Activated T-cell treated with anti-CD3 and anti-CD28 coated beads, Interleukin-2, amount 50 U/mL, for 4 hours (primary cell): ENCODE results near the gene TBKBP1. TPM values are rescaled to one million over a fixed set of nuclear protein-coding genes. Genes with fewer than 3 reads are reported as not detected.

Experiments
- ATAC-seq, 2 donors: fragments of 200-7000 bp; cut with Tn5 transposase; one replicate each; pipeline ENCODE4 v1.10.0; 2021
- DNase-seq: peaks from one replicate; pipeline ENCODE4 v3.0.0-alpha.2; 2020
- H3K27me3 Mint-ChIP-seq: one replicate; pipeline ENCODE4 v1.8.0; 2021; ENCODE audit warnings: low read depth, mixed read lengths
- H3K36me3 Mint-ChIP-seq: one replicate; pipeline ENCODE4 v1.8.0; 2022; ENCODE audit warnings: mixed read lengths; ENCODE audit not compliant: insufficient read depth
- H3K4me1 Mint-ChIP-seq: one replicate; pipeline ENCODE4 v1.8.0; 2021; ENCODE audit warnings: low read depth, mixed read lengths
- H3K4me3 Mint-ChIP-seq: one replicate; pipeline ENCODE4 v1.8.0; 2021; ENCODE audit warnings: mild to moderate bottlenecking, moderate library complexity, mixed read lengths
- H3K9me3 Mint-ChIP-seq: one replicate; pipeline ENCODE4 v1.8.0; 2021; ENCODE audit warnings: mixed read lengths
- total RNA-seq, 3 donors: library from RNA; stranded (reverse); gene quantifications; one replicate each; pipeline ENCODE4 v1.2.1, GENCODE V29; 2021

Gene TBKBP1
- total RNA-seq, 3 donors from 2014 or later = 24.4 to 34.7 (median 24.6) TPM

- DNase-seq (no peak), ATAC-seq (no peak)
- no peaks in the 10 kb centered on the region for H3K36me3 Mint-ChIP-seq
- peaks cover 93% of the 10 kb centered on the region for H3K4me1 Mint-ChIP-seq
- H3K4me3 Mint-ChIP-seq = peak overlapping the region; percentile 78
- H3K9me3 Mint-ChIP-seq = no peaks in the 10 kb centered on the region
- no peaks in the 10 kb centered on the region for H3K27me3 Mint-ChIP-seq
These were observed 27.8 kb downstream of the TBKBP1 start for GRCh38 chr17:47721725-47722124.

- H3K27me3 Mint-ChIP-seq = no peaks in the 10 kb centered on the region
- H3K4me1 Mint-ChIP-seq = peaks cover 87% of the 10 kb centered on the region
- no peaks in the 10 kb centered on the region for H3K9me3 Mint-ChIP-seq
- DNase-seq (no peak), ATAC-seq (no peak)
- H3K36me3 Mint-ChIP-seq = no peaks in the 10 kb centered on the region
- H3K4me3 Mint-ChIP-seq = peak overlapping the region; percentile 31
These were observed 30.7 kb downstream of the TBKBP1 start for GRCh38 chr17:47724705-47725104.

GRCh38 chr17:47725446-47726111, 31.6 kb downstream of the TBKBP1 start:
- ATAC-seq (no peak), DNase-seq (no peak)
- peaks cover 82% of the 10 kb centered on the region for H3K4me1 Mint-ChIP-seq
- no peaks in the 10 kb centered on the region for H3K27me3 Mint-ChIP-seq
- H3K36me3 Mint-ChIP-seq = no peaks in the 10 kb centered on the region
- no peaks in the 10 kb centered on the region for H3K9me3 Mint-ChIP-seq
- H3K4me3 Mint-ChIP-seq = no peak overlapping the region

- DNase-seq (no peak), ATAC-seq (peak in 1 of 2 donors; percentile 9)
- Mint-ChIP-seq H3K9me3 (no peaks in the 10 kb centered on the region), H3K36me3 (no peaks in the 10 kb centered on the region), H3K4me1 (peaks cover 82% of the 10 kb centered on the region), H3K4me3 (peak overlapping the region; percentile 16), H3K27me3 (no peaks in the 10 kb centered on the region)
These were observed 33.1 kb downstream of the TBKBP1 start for GRCh38 chr17:47726796-47727703.

GRCh38 chr17:47727704-47728036, 33.7 kb downstream of the TBKBP1 start:
- no peak for DNase-seq

GRCh38 chr17:47728214-47728877, 34.4 kb downstream of the TBKBP1 start:
- no peak for ATAC-seq
- Mint-ChIP-seq H3K9me3 (no peaks in the 10 kb centered on the region), H3K4me3 (peak overlapping the region; percentile 40), H3K4me1 (peaks cover 75% of the 10 kb centered on the region), H3K36me3 (no peaks in the 10 kb centered on the region), H3K27me3 (no peaks in the 10 kb centered on the region)
- DNase-seq = no peak

More at GRCh38 chr17:47727704-47728036, 33.7 kb downstream of the TBKBP1 start:
- no peak overlapping the region for H3K4me3 Mint-ChIP-seq
- no peak for ATAC-seq
- H3K36me3 Mint-ChIP-seq = no peaks in the 10 kb centered on the region
- no peaks in the 10 kb centered on the region for H3K9me3 Mint-ChIP-seq
- no peaks in the 10 kb centered on the region for H3K27me3 Mint-ChIP-seq
- peaks cover 82% of the 10 kb centered on the region for H3K4me1 Mint-ChIP-seq

GRCh38 chr17:47729476-47729875, 35.5 kb downstream of the TBKBP1 start:
- peaks cover 68% of the 10 kb centered on the region for H3K4me1 Mint-ChIP-seq
- H3K36me3 Mint-ChIP-seq = peaks cover 7% of the 10 kb centered on the region
- no peaks in the 10 kb centered on the region for H3K27me3 Mint-ChIP-seq
- H3K9me3 Mint-ChIP-seq = no peaks in the 10 kb centered on the region
- no peak overlapping the region for H3K4me3 Mint-ChIP-seq
- ATAC-seq (no peak), DNase-seq (no peak)

GRCh38 chr17:47730681-47731080, 36.7 kb downstream of the TBKBP1 start:
- no peaks in the 10 kb centered on the region for H3K27me3 Mint-ChIP-seq
- DNase-seq (no peak), ATAC-seq (no peak)
- peaks cover 17% of the 10 kb centered on the region for H3K36me3 Mint-ChIP-seq
- H3K4me1 Mint-ChIP-seq = peaks cover 66% of the 10 kb centered on the region
- H3K9me3 Mint-ChIP-seq = no peaks in the 10 kb centered on the region
- no peak overlapping the region for H3K4me3 Mint-ChIP-seq

GRCh38 chr17:47731396-47731795, 37.4 kb downstream of the TBKBP1 start:
- Mint-ChIP-seq H3K9me3 (no peaks in the 10 kb centered on the region), H3K27me3 (no peaks in the 10 kb centered on the region), H3K4me1 (peaks cover 64% of the 10 kb centered on the region), H3K4me3 (no peak overlapping the region), H3K36me3 (peaks cover 23% of the 10 kb centered on the region)
- ATAC-seq = no peak
- no peak for DNase-seq

GRCh38 chr17:47732399-47733046, 38.6 kb downstream of the TBKBP1 start:
- no peak for ATAC-seq
- H3K9me3 Mint-ChIP-seq = no peaks in the 10 kb centered on the region
- no peaks in the 10 kb centered on the region for H3K27me3 Mint-ChIP-seq
- peaks cover 34% of the 10 kb centered on the region for H3K36me3 Mint-ChIP-seq
- peaks cover 65% of the 10 kb centered on the region for H3K4me1 Mint-ChIP-seq
- DNase-seq = no peak
- peak overlapping the region; percentile 84 for H3K4me3 Mint-ChIP-seq

GRCh38 chr17:47733047-47733673, 39.2 kb downstream of the TBKBP1 start, which contains the start of gene TBX21:
Gene TBX21, plus strand, starts transcription at chr17:47733236. Its CDS starts 219 bp downstream, at chr17:47733455.
- DNase-seq (peak; percentile 92), ATAC-seq (peak; percentile 85 to 90)
- H3K9me3 Mint-ChIP-seq = no peaks in the 10 kb centered on the region
- peaks cover 60% of the 10 kb centered on the region for H3K4me1 Mint-ChIP-seq
- H3K36me3 Mint-ChIP-seq = peaks cover 36% of the 10 kb centered on the region
- H3K27me3 Mint-ChIP-seq = no peaks in the 10 kb centered on the region
- H3K4me3 Mint-ChIP-seq = peak within 1 kb of the TSS; percentile 97

- DNase-seq (no peak), ATAC-seq (peak; percentile 19 to 36)
- Mint-ChIP-seq H3K27me3 (no peaks in the 10 kb centered on the region), H3K4me3 (peak overlapping the region; percentile 97), H3K9me3 (no peaks in the 10 kb centered on the region), H3K36me3 (peaks cover 38% of the 10 kb centered on the region), H3K4me1 (peaks cover 60% of the 10 kb centered on the region)
These were observed 39.9 kb downstream of the TBKBP1 start for GRCh38 chr17:47733674-47734410.

GRCh38 chr17:47735139-47735464, 41.1 kb downstream of the TBKBP1 start:
- no peak for DNase-seq
- peaks cover 38% of the 10 kb centered on the region for H3K36me3 Mint-ChIP-seq
- ATAC-seq = no peak
- H3K9me3 Mint-ChIP-seq = no peaks in the 10 kb centered on the region
- H3K4me1 Mint-ChIP-seq = peaks cover 59% of the 10 kb centered on the region
- H3K4me3 Mint-ChIP-seq = peak overlapping the region; percentile 97
- no peaks in the 10 kb centered on the region for H3K27me3 Mint-ChIP-seq
